ENCODE measurements around the gene ARHGAP21.

DNA sequence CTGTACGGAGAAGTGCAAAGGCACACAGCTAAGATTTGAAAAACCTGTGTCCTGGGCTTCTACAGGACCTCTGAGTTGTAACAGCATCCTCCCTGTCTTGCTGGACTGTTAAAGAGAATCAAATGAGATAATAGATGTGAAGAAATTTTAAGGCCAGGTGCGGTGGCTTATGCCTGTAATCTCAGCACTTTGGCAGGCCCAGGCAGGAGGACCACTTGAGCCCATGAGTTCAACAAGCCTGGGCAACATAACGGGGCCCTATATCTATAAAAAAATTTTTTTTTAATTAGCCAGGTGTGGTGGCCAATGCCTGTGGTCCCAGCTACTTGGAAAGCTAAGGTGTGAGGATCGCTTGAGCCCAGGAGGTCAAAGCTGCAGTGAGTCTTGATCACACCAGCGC is 2.9 kb upstream of the ARHGAP21 start:
- TF ChIP-seq, protein P1, sequence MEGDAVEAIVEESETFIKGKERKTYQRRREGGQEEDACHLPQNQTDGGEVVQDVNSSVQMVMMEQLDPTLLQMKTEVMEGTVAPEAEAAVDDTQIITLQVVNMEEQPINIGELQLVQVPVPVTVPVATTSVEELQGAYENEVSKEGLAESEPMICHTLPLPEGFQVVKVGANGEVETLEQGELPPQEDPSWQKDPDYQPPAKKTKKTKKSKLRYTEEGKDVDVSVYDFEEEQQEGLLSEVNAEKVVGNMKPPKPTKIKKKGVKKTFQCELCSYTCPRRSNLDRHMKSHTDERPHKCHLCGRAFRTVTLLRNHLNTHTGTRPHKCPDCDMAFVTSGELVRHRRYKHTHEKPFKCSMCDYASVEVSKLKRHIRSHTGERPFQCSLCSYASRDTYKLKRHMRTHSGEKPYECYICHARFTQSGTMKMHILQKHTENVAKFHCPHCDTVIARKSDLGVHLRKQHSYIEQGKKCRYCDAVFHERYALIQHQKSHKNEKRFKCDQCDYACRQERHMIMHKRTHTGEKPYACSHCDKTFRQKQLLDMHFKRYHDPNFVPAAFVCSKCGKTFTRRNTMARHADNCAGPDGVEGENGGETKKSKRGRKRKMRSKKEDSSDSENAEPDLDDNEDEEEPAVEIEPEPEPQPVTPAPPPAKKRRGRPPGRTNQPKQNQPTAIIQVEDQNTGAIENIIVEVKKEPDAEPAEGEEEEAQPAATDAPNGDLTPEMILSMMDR (IDR thresholded peaks at IDR 0.05 in 4 of 5, conservative IDR thresholded peaks at IDR 0.05 in 1 of 5): no peak
- no peak for TF ChIP-seq POLR2A (IDR thresholded peaks at IDR 0.05)
